Ascending aorta (tissue), 2 donors: ENCODE results near the gene BLTP3A. TPM values are rescaled to one million over a fixed set of nuclear protein-coding genes. Genes with fewer than 3 reads are reported as not detected.
"Not testable (repeated sequence)": the region's sequence is repeated elsewhere in the genome, so short reads cannot be mapped to it uniquely, and the experiment has no call there.

Source experiments
- DNase-seq, 2 donors: peaks; one replicate each; pipeline ENCODE4 v3.0.0-alpha.2; 2019; ENCODE audit warnings: low spot score in 2 of 2
- H3K27ac ChIP-seq, 2 donors: fragments of 200-600 bp; sonication (generic); one replicate each; pipeline ENCODE4 v1.5.1; 2016 to 2017; ENCODE audit warnings: mild to moderate bottlenecking in 1 of 2
- H3K27me3 ChIP-seq: fragments of 200-600 bp; sonication (generic); one replicate; pipeline ENCODE4 v1.5.1; 2017
- H3K36me3 ChIP-seq, 2 donors: fragments of 200-600 bp; sonication (generic); one replicate each; pipeline ENCODE4 v1.5.1; 2016
- H3K4me1 ChIP-seq, 2 donors: fragments of 200-600 bp; sonication (generic); one replicate each; pipeline ENCODE4 v1.5.1; 2016 to 2017; ENCODE audit warnings: mild to moderate bottlenecking in 1 of 2
- H3K4me3 ChIP-seq, 2 donors: fragments of 200-600 bp; sonication (generic); one replicate each; pipeline ENCODE4 v1.5.1; 2016 to 2017; ENCODE audit warnings: mild to moderate bottlenecking in 1 of 2
- H3K9me3 ChIP-seq, 2 donors: fragments of 200-600 bp; sonication (generic); one replicate each; pipeline ENCODE4 v1.5.1; 2016
- intact Hi-C: fragments of 100-400 bp; cut with DNase I; formaldehyde crosslinking; loops from one replicate; pipeline ENCODE4 v1.15.1; 2023
- total RNA-seq: library from RNA; depleted of rRNA; stranded (reverse); fragments of >200 nt; gene quantifications from one replicate; pipeline ENCODE4 v1.1.0, GENCODE V29; 2016
- TF ChIP-seq, protein P1 (sequence below), 3 experiments: fragments of 200-600 bp in 2 of 3; fragments of 450-650 bp in 1 of 3; sonication (generic) in 2 of 3; IDR thresholded peaks; one replicate each; pipeline ENCODE4 v1.5.1; 2016 to 2019; ENCODE audit warnings: antibody characterized with exemption in 3 of 3, mild to moderate bottlenecking in 1 of 3, moderate library complexity in 1 of 3

Gene BLTP3A
- total RNA-seq, 1 donor from 2014 or later: 12.7 TPM

DNA sequence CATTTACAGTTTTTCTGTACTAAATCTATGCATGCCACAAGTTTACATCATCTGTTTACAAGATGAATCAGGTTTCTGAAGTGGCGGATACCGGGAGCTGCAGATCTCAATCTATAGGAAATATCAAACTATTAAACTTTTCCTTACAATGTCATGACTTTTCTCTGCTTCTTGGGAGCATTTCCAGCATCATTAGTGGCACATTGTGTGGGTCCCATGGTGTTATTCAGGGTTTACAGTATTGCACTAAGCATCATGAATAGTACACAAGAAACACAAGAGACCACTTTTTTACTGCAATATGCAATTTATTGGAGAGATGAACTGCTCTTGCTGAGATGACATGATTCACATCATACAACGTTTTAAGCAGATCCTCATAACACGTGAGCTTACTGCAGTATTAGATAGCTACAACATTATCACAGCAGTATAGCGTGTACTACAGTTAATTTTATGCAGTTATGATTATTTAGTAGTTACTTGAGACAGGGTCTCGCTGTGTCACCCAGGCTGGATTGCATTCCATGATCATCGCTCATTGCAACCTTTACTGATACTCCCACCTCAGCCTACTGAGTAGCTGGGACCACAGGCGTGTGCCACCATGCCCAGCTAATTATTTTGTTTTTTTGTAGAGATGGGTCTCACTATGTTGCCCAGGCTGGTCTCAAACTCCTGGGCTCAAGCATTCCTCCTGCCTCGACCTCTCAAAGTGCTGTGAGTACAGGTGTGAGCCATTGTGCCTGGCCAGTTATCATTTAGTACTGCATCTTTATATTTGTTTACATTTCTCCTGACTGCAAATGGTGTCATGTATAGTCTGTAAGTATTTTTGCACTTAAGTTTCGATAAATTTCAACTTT is 18.4 kb downstream of the BLTP3A start:
- TF ChIP-seq, protein P1, sequence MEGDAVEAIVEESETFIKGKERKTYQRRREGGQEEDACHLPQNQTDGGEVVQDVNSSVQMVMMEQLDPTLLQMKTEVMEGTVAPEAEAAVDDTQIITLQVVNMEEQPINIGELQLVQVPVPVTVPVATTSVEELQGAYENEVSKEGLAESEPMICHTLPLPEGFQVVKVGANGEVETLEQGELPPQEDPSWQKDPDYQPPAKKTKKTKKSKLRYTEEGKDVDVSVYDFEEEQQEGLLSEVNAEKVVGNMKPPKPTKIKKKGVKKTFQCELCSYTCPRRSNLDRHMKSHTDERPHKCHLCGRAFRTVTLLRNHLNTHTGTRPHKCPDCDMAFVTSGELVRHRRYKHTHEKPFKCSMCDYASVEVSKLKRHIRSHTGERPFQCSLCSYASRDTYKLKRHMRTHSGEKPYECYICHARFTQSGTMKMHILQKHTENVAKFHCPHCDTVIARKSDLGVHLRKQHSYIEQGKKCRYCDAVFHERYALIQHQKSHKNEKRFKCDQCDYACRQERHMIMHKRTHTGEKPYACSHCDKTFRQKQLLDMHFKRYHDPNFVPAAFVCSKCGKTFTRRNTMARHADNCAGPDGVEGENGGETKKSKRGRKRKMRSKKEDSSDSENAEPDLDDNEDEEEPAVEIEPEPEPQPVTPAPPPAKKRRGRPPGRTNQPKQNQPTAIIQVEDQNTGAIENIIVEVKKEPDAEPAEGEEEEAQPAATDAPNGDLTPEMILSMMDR (IDR thresholded peaks at IDR 0.05): no peak
- no peak for DNase-seq
- intact Hi-C loops: no loop called here
- Histone ChIP-seq H3K9me3 (no peaks in the 10 kb centered on the region), H3K4me1 (no peaks in the 10 kb centered on the region), H3K27me3 (no peaks in the 10 kb centered on the region), H3K36me3 (no peaks in the 10 kb centered on the region), H3K27ac (no peak overlapping the region), H3K4me3 (no peak overlapping the region)

DNA sequence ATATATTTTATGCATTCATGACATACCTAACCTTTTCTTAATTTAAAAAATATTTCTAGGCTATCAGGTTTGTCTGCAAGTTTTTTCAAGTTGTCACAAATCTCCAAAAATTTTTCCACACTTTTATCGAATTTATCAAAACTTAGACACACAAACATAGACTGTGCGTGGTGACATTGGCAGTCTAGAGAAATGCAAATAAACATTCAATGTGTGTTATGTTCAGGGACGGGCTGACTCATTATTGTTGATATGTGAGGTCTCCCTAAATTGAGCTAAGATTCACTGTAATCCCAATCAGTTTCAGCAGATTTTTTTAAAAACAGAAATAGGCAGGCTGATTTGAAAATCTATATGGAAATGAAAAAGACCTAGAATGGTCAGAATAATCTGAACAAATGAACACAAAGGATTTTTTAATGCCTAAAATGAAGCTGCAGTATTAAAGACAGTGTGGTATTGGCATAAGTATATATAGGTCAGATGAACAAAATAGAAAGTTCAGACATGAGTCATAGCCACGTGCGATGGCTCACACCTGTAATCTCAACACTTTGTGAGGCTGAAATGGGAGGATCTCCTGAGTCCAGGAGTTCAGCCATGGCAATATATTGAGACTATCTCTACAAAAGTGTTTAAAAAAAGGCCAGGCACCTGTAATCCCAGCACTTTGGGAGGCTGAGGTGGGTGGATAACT is 19.2 kb downstream of the BLTP3A start:
- H3K9me3 ChIP-seq: no peaks in the 10 kb centered on the region
- no peaks in the 10 kb centered on the region for H3K36me3 ChIP-seq
- TF ChIP-seq, protein P1 (IDR thresholded peaks at IDR 0.05): no peak
- no peaks in the 10 kb centered on the region for H3K4me1 ChIP-seq
- no peak for DNase-seq
- no peak overlapping the region for H3K27ac ChIP-seq
- intact Hi-C loops: no loop called here
- H3K4me3 ChIP-seq: no peak overlapping the region
- H3K27me3 ChIP-seq: no peaks in the 10 kb centered on the region

DNA sequence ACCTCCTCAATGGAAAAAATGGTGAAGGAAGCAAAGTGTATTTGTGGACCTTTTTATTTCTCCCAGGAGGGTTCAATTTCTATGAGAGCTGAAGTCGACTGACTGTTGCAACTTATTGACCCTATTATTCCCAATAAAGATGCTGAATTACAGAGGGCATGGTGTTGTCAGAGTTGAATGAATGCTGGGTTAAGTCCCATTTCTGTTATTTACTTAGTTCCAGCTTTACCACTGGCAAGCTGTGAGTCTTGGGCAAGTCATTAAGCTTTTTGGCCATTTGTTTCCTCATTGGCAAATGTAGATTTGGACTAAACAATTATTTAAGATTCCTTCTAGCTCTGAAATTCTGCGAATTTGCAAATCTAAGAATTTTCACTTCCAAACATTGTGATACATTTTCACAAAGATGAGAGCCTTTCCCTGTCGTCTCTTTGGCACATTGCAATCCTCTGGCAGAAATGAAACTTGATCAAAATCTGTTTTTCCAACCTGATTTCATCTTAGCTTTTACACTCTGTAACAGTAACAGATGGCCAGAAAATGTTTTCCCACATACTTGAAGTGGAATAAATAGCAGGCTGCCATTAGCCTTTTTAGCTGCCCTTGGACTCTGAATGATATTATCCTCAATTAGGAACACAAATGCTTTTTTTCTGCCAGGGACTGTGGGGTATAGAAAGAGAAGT is 21.3 kb downstream of the BLTP3A start:
- DNase-seq: no peak
- no peak overlapping the region for H3K27ac ChIP-seq
- H3K27me3 ChIP-seq: no peaks in the 10 kb centered on the region
- no peaks in the 10 kb centered on the region for H3K36me3 ChIP-seq
- H3K4me3 ChIP-seq: no peak overlapping the region
- H3K4me1 ChIP-seq: no peaks in the 10 kb centered on the region
- TF ChIP-seq, protein P1 (IDR thresholded peaks at IDR 0.05): no peak
- intact Hi-C loops: no loop called here
- H3K9me3 ChIP-seq: no peaks in the 10 kb centered on the region

DNA sequence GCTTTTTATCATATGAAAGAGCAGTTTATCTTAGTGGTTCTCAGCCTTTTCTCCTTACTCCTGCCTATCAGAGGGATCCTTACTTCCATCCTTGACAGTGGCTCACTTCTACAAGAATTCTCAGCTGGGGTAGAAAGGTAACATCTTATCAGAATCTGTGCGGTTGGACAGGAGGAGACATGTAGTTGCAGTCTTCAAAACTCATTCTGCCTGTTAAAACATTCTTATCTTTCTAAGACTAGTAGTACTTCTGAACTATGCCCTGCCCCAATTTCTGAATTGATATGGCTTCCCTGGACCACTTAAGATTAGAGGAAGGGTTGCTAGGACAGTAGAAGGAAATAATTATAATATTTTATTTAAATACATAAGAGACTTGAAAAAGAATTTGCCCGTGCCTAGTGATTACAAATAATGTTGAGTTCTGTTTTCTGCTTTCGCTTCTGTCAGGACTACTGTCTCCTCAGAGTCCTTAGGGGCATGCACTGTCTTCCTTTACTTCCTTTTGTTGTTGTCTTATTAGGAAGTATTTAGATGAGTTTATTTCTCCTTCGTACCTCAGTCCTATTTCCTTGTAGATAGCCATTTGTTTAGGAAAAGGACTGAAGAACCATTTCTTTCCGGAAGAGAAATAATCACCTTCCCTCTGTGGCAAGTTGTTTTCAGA is 24.9 kb downstream of the BLTP3A start:
- H3K4me1 ChIP-seq: no peaks in the 10 kb centered on the region
- TF ChIP-seq, protein P1 (IDR thresholded peaks at IDR 0.05): no peak
- peaks cover 0 to 4% of the 10 kb centered on the region in 2 donors for H3K36me3 ChIP-seq
- no peak for DNase-seq
- H3K9me3 ChIP-seq: no peaks in the 10 kb centered on the region
- H3K27me3 ChIP-seq: no peaks in the 10 kb centered on the region
- no peak overlapping the region for H3K4me3 ChIP-seq
- intact Hi-C loops: no loop called here
- no peak overlapping the region for H3K27ac ChIP-seq

DNA sequence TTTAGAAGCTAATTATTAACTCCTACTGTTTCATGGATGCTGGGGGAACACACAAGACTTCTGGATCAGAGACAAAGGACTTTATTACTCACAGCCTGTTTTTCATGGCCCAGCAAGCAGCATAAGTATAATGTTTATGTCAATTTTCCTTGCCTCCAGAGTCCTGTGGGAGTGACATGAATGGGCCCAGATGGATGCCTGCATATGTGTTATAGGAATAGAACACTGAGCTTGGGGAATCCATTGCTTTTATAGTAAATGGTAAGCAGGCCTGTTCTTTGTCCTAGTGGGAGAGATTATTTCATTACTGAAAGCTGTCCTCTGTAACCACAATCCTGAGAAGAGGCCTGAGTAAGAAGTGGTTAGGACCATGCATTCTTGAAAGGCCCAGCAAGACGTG is 25.6 kb downstream of the BLTP3A start:
- no peaks in the 10 kb centered on the region for H3K4me1 ChIP-seq
- TF ChIP-seq, protein P1 (IDR thresholded peaks at IDR 0.05): no peak
- no peak for DNase-seq
- H3K9me3 ChIP-seq: no peaks in the 10 kb centered on the region
- no peak overlapping the region for H3K4me3 ChIP-seq
- intact Hi-C loops: no loop called here
- H3K36me3 ChIP-seq: peaks cover 0 to 9% of the 10 kb centered on the region in 2 donors
- no peak overlapping the region for H3K27ac ChIP-seq
- H3K27me3 ChIP-seq: no peaks in the 10 kb centered on the region

DNA sequence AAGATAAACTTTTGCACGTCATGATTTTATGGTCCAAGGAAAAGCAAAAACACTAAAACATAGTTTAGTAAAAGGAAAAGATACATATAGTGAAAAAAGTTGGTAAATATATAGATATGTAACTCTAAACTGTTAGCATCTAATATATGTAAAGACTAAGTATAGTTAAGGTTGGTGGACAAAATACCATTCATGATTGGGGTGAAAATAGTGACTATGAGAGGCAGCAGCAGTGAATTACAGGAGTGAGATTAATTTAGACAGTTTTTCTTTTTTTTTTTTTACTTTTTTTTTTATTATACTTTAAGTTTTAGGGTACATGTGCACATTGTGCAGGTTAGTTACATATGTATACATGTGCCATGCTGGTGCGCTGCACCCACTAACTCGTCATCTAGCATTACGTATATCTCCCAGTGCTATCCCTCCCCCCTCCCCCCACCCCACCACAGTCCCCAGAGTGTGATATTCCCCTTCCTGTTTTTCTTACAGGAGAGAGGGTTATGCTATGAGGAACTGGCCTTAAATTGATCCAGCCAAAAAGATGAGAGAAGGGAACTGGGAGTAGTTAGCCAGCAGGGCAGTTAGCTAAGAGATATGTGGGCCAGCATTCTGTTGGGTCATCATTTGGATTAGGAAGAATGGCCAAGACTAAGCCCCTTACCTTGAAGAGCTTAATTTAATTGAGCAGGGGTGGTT is 27.1 kb downstream of the BLTP3A start:
- H3K27ac ChIP-seq, DNase-seq, H3K9me3 ChIP-seq, H3K4me1 ChIP-seq, intact Hi-C loops, H3K4me3 ChIP-seq, H3K27me3 ChIP-seq: not testable (repeated sequence)
- peaks cover 0 to 22% of the 10 kb centered on the region in 2 donors for H3K36me3 ChIP-seq
